Adrenal gland (tissue), 5 donors: ENCODE measurements around the gene SULF2.

Experiments
- POLR2A ChIP-seq, 2 donors: fragments of 450-650 bp; IDR thresholded peaks; one replicate each; pipeline ENCODE4 v1.6.1; 2017; ENCODE audit warnings: antibody characterized with exemption in 2 of 2, mild to moderate bottlenecking in 2 of 2, moderate library complexity in 1 of 2
- TF ChIP-seq, protein P1 (sequence below), 6 experiments: fragments of 450-650 bp in 4 of 6; fragments of 200-600 bp in 2 of 6; sonication (generic) in 1 of 6; IDR thresholded peaks; 1 replicate in 5 of 6; 2 replicates in 1 of 6; pipeline versions ENCODE4 v1.5.1 to v1.8.0; 2016 to 2021; ENCODE audit warnings: antibody characterized with exemption in 6 of 6, mild to moderate bottlenecking in 2 of 6, moderate library complexity in 1 of 6
- donor health status: DM: no; HTN: no; CAD: no.

DNA sequence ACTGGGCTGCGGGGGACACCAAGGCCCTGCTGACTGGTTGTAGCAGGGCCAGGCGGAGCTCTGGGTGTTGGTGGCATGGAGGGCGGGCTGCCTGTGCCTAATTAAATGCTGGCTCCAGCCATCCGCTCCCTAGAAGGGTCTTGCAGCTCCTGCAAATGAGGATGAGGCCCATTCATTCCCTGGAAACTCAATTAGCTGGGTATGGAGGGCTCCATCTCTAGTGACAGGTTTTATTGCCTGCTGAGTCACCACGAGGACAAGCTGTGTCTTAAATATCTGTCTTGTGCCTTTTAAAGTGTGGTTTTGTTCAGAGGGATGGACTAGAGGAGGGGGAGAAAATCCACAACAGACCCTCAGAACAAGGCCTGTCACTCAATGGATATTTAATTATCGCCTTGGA, 60.9 kb downstream of the SULF2 start:
- TF ChIP-seq, protein P1, sequence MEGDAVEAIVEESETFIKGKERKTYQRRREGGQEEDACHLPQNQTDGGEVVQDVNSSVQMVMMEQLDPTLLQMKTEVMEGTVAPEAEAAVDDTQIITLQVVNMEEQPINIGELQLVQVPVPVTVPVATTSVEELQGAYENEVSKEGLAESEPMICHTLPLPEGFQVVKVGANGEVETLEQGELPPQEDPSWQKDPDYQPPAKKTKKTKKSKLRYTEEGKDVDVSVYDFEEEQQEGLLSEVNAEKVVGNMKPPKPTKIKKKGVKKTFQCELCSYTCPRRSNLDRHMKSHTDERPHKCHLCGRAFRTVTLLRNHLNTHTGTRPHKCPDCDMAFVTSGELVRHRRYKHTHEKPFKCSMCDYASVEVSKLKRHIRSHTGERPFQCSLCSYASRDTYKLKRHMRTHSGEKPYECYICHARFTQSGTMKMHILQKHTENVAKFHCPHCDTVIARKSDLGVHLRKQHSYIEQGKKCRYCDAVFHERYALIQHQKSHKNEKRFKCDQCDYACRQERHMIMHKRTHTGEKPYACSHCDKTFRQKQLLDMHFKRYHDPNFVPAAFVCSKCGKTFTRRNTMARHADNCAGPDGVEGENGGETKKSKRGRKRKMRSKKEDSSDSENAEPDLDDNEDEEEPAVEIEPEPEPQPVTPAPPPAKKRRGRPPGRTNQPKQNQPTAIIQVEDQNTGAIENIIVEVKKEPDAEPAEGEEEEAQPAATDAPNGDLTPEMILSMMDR (IDR thresholded peaks at IDR 0.05), result no peak
- no peak for TF ChIP-seq POLR2A (IDR thresholded peaks at IDR 0.05)
